Glutamatergic neuron (in vitro differentiated cells): ENCODE measurements around the gene ARL11. TPM values are rescaled to one million over a fixed set of nuclear protein-coding genes. Genes with fewer than 3 reads are reported as not detected.
"Not testable (repeated sequence)": the region's sequence is repeated elsewhere in the genome, so short reads cannot be mapped to it uniquely, and the experiment has no call there.

Experiments used
- DNase-seq: peaks from one replicate; pipeline ENCODE4 v3.0.0; 2022
- H3K27ac Mint-ChIP-seq: one replicate; pipeline ENCODE4 v1.8.0; 2020; ENCODE audit warnings: mild to moderate bottlenecking, mixed read lengths, inconsistent platforms; ENCODE audit not compliant: unreplicated experiment
- H3K27me3 Mint-ChIP-seq: one replicate; pipeline ENCODE4 v1.8.0; 2020; ENCODE audit warnings: mild to moderate bottlenecking, moderate library complexity, mixed read lengths, inconsistent platforms; ENCODE audit not compliant: unreplicated experiment
- H3K36me3 Mint-ChIP-seq: one replicate; pipeline ENCODE4 v1.8.0; 2020; ENCODE audit warnings: mild to moderate bottlenecking, mixed read lengths, inconsistent platforms; ENCODE audit not compliant: unreplicated experiment
- H3K4me1 Mint-ChIP-seq: one replicate; pipeline ENCODE4 v1.8.0; 2020; ENCODE audit warnings: mild to moderate bottlenecking, low read depth, mixed read lengths, inconsistent platforms; ENCODE audit not compliant: unreplicated experiment
- H3K4me3 Mint-ChIP-seq: one replicate; pipeline ENCODE4 v1.8.0; 2020; ENCODE audit warnings: mild to moderate bottlenecking, mixed read lengths, inconsistent platforms; ENCODE audit not compliant: unreplicated experiment
- H3K9me3 Mint-ChIP-seq: one replicate; pipeline ENCODE4 v1.8.0; 2020; ENCODE audit warnings: mild to moderate bottlenecking, moderate library complexity, mixed read lengths, inconsistent platforms; ENCODE audit not compliant: unreplicated experiment
- total RNA-seq: library from RNA; stranded (reverse); fragmentation: NEBNext Ultra II Directional; extraction: Animal tissue kit (Norgen Biotek cat#: 25700); gene quantifications from one replicate; pipeline ENCODE4 v1.2.1, GENCODE V29; 2021; ENCODE audit not compliant: unreplicated experiment
- TF ChIP-seq, protein P1 (sequence below): fragments of 200-600 bp; sonication (generic); IDR thresholded peaks from one replicate; pipeline ENCODE4 v1.5.0; 2021; ENCODE audit not compliant: partially characterized antibody, unreplicated experiment

Gene ARL11
- total RNA-seq, 1 donor from 2014 or later, result not detected

DNA sequence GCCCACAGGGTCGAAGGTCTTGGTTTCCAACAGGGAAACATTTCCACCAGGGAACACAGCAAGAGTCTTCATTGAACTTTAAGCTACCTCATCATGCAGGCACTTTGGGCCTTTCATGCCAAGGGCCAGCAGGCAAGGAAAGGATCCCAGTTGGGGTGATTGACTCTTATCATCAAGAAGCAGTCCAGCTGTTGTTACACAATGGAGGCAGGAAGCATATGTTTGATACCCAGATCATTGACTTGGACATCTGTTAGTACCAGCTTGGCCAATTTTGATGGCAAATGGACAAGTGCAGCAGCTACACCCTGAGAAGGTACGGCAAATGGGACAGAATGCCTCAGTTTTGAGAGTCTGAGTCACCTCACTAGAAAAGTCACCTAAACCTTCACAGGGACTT, 32.1 kb upstream of the ARL11 start:
- Mint-ChIP-seq H3K27ac (no peak overlapping the region), H3K27me3 (no peaks in the 10 kb centered on the region), H3K9me3 (peaks cover 1% of the 10 kb centered on the region), H3K4me3 (no peak overlapping the region), H3K4me1 (no peaks in the 10 kb centered on the region), H3K36me3 (no peaks in the 10 kb centered on the region)
- TF ChIP-seq, protein P1, sequence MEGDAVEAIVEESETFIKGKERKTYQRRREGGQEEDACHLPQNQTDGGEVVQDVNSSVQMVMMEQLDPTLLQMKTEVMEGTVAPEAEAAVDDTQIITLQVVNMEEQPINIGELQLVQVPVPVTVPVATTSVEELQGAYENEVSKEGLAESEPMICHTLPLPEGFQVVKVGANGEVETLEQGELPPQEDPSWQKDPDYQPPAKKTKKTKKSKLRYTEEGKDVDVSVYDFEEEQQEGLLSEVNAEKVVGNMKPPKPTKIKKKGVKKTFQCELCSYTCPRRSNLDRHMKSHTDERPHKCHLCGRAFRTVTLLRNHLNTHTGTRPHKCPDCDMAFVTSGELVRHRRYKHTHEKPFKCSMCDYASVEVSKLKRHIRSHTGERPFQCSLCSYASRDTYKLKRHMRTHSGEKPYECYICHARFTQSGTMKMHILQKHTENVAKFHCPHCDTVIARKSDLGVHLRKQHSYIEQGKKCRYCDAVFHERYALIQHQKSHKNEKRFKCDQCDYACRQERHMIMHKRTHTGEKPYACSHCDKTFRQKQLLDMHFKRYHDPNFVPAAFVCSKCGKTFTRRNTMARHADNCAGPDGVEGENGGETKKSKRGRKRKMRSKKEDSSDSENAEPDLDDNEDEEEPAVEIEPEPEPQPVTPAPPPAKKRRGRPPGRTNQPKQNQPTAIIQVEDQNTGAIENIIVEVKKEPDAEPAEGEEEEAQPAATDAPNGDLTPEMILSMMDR, result no peak
- DNase-seq, result no peak

DNA sequence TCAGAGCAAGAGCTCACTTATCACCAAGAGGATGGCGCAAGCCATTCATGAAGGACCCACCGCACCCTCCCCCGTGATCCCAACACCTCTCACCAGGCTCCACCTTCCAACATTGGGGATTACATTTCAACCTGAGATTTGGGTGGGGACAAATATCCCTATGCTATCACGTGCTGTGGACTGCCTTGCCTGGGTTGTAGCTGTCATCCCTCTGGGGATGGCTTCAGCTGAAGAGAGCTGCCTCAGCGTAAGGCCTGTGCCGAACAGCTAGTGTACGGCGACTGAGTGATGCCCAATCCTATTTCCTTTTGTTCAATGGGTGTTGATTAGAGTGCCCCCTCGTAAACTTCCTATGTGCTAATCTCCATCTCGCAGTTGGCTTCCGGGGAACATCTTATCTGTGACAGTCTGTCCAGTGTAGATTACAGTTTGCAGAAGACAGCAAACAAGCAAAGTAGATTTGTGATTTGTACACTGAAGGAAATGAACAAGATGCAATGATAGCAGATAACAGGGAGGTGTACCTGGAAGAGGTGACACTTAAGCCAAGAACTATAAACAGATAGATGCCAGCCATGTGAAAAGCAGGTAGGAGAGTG, 31.2 kb upstream of the ARL11 start:
- TF ChIP-seq, protein P1, result no peak
- Mint-ChIP-seq H3K4me1 (no peaks in the 10 kb centered on the region), H3K4me3 (no peak overlapping the region), H3K9me3 (peaks cover 1% of the 10 kb centered on the region), H3K36me3 (no peaks in the 10 kb centered on the region), H3K27me3 (no peaks in the 10 kb centered on the region), H3K27ac (peak overlapping the region; percentile 7)
- no peak for DNase-seq

GRCh38 chr13:49602005-49602404, 26.3 kb upstream of the ARL11 start:
- Mint-ChIP-seq H3K4me1 (no peaks in the 10 kb centered on the region), H3K4me3 (no peak overlapping the region), H3K27ac (no peak overlapping the region), H3K9me3 (peaks cover 1% of the 10 kb centered on the region), H3K27me3 (no peaks in the 10 kb centered on the region), H3K36me3 (no peaks in the 10 kb centered on the region)
- TF ChIP-seq, protein P1, result no peak
- no peak for DNase-seq

GRCh38 chr13:49602615-49603014, 25.7 kb upstream of the ARL11 start:
- not testable (repeated sequence) for H3K9me3 Mint-ChIP-seq, H3K27me3 Mint-ChIP-seq, H3K4me3 Mint-ChIP-seq, DNase-seq, H3K36me3 Mint-ChIP-seq, H3K27ac Mint-ChIP-seq, H3K4me1 Mint-ChIP-seq

DNA sequence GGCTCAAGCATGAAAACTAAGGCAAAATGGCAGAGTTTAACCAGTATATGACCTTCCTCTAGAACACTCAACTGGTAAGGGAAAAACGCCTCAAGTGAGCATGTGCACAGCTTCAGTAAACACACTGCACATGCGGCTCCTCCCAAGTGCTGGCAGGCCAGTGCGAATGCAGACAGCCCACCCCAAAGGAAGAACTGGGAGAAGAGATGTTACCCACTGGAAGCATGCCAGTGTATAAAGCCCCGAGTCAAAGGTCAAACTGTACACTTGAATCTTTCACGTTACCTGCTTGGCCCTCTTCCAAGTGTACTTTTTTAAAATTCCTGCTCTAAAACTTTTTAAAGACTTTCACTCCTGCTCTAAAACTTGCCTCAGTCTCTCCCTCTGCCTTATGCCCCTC, 23.7 kb upstream of the ARL11 start:
- Mint-ChIP-seq H3K9me3 (peaks cover 1% of the 10 kb centered on the region), H3K4me1 (no peaks in the 10 kb centered on the region), H3K4me3 (no peak overlapping the region), H3K27ac (no peak overlapping the region), H3K36me3 (no peaks in the 10 kb centered on the region), H3K27me3 (no peaks in the 10 kb centered on the region)
- no peak for DNase-seq
- TF ChIP-seq, protein P1, result no peak
